Urinary bladder (tissue), 4 donors: Measurements from ENCODE around the gene NF2. TPM values are rescaled to one million over a fixed set of nuclear protein-coding genes. Genes with fewer than 3 reads are reported as not detected.

Experiments used
- DNase-seq: peaks from one replicate; pipeline ENCODE4 v3.0.0-alpha.2; 2015; ENCODE audit errors: extremely low spot score
- H3K27ac ChIP-seq: one replicate; pipeline ENCODE4 v1.5.1; 2013; ENCODE audit warnings: low read depth, mild to moderate bottlenecking, moderate library complexity
- H3K36me3 ChIP-seq: one replicate; pipeline ENCODE4 v1.6.1; 2013; ENCODE audit warnings: mild to moderate bottlenecking, moderate library complexity; ENCODE audit not compliant: insufficient read depth
- H3K4me1 ChIP-seq: one replicate; pipeline ENCODE4 v1.6.1; 2013; ENCODE audit warnings: mild to moderate bottlenecking, moderate library complexity; ENCODE audit not compliant: insufficient read depth
- H3K4me3 ChIP-seq: one replicate; pipeline ENCODE4 v1.5.1; 2013; ENCODE audit warnings: low read depth, low read length
- WGBS: extraction: QIAGEN DNeasy Blood & Tissue Kit; methylation state at CpG from one replicate; pipeline ENCODE4 v1.1.7; 2013; 5-methylcytosine and 5-hydroxymethylcytosine counted together
- polyA plus RNA-seq: library from polyadenylated mRNA; stranded (reverse); fragments of 200-250 nt; gene quantifications from one replicate; pipeline ENCODE4 v1.2.3, GENCODE V29; 2013
- total RNA-seq: library from RNA; depleted of rRNA; stranded (reverse); fragments of >200 nt; gene quantifications from one replicate; pipeline ENCODE4 v1.2.3, GENCODE V29; 2014
- donor health status: healthy with polysubstance abuse.
- donor health status: healthy.

The NF2 gene
- total and polyA plus RNA-seq, 2 donors = 10.2 to 28.9 TPM

- WGBS = 90% methylated on average over 6 of the region's 6 CpGs
- Histone ChIP-seq H3K36me3 (no peaks in the 10 kb centered on the region), H3K27ac (no peak overlapping the region), H3K4me3 (no peak overlapping the region), H3K4me1 (no peaks in the 10 kb centered on the region)
- no peak for DNase-seq
These were observed 27.6 kb downstream of the NF2 start for GRCh38 chr22:29630987-29631386.

GRCh38 chr22:29631725-29632124 lies 28.3 kb downstream of the NF2 start:
- DNase-seq = no peak
- no peak overlapping the region for H3K27ac ChIP-seq
- H3K4me1 ChIP-seq = no peaks in the 10 kb centered on the region
- H3K4me3 ChIP-seq = no peak overlapping the region
- H3K36me3 ChIP-seq = no peaks in the 10 kb centered on the region
- WGBS = 78% methylated on average over 1 of the region's 1 CpG

- WGBS = 97% methylated on average over 5 of the region's 5 CpGs
- Histone ChIP-seq H3K4me3 (no peak overlapping the region), H3K36me3 (no peaks in the 10 kb centered on the region), H3K4me1 (no peaks in the 10 kb centered on the region), H3K27ac (no peak overlapping the region)
- DNase-seq = no peak
These were observed 29.2 kb downstream of the NF2 start for GRCh38 chr22:29632672-29633071.

GRCh38 chr22:29633514-29634312 lies 30.3 kb downstream of the NF2 start:
- Histone ChIP-seq H3K27ac (no peak overlapping the region), H3K36me3 (no peaks in the 10 kb centered on the region), H3K4me3 (no peak overlapping the region), H3K4me1 (no peaks in the 10 kb centered on the region)
- WGBS = 77% methylated on average over 6 of the region's 6 CpGs
- no peak for DNase-seq

GRCh38 chr22:29634847-29635246 lies 31.4 kb downstream of the NF2 start:
- 85% methylated on average over 2 of the region's 2 CpGs for WGBS
- no peak for DNase-seq
- Histone ChIP-seq H3K4me1 (no peaks in the 10 kb centered on the region), H3K27ac (no peak overlapping the region), H3K4me3 (no peak overlapping the region), H3K36me3 (peaks cover 3% of the 10 kb centered on the region)

GRCh38 chr22:29635734-29636357 lies 32.4 kb downstream of the NF2 start:
- Histone ChIP-seq H3K36me3 (peaks cover 3% of the 10 kb centered on the region), H3K27ac (no peak overlapping the region), H3K4me3 (no peak overlapping the region), H3K4me1 (no peaks in the 10 kb centered on the region)
- no peak for DNase-seq
- 36% methylated on average over 3 of the region's 3 CpGs for WGBS

DNA sequence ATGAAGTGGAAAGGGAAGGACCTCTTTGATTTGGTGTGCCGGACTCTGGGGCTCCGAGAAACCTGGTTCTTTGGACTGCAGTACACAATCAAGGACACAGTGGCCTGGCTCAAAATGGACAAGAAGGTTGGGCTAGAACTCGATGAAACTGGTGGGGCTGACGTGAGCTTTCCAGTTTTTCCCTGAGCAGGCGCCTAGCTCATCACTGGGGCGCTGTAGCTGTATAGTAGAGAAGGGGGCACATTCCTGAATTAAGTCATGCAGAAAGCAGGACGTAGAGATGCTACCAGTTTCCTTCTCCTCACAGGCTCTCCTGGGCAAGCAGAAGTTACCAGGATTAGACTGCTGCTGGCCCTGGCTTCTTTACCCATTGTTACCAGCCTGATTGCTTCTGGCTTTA lies 33.3 kb downstream of the NF2 start:
- WGBS = 90% methylated on average over 7 of the region's 7 CpGs
- no peak overlapping the region for H3K4me3 ChIP-seq
- no peak for DNase-seq
- H3K36me3 ChIP-seq = peaks cover 3% of the 10 kb centered on the region
- no peak overlapping the region for H3K27ac ChIP-seq
- no peaks in the 10 kb centered on the region for H3K4me1 ChIP-seq

GRCh38 chr22:29637181-29637580 lies 33.7 kb downstream of the NF2 start:
- DNase-seq = no peak
- 97% methylated on average over 1 of the region's 1 CpG for WGBS
- no peak overlapping the region for H3K27ac ChIP-seq
- H3K4me1 ChIP-seq = no peaks in the 10 kb centered on the region
- H3K36me3 ChIP-seq = peaks cover 3% of the 10 kb centered on the region
- H3K4me3 ChIP-seq = no peak overlapping the region

GRCh38 chr22:29638678-29639077 lies 35.2 kb downstream of the NF2 start:
- H3K4me1 ChIP-seq = no peaks in the 10 kb centered on the region
- no peak overlapping the region for H3K27ac ChIP-seq
- 91% methylated on average over 1 of the region's 1 CpG for WGBS
- no peak overlapping the region for H3K4me3 ChIP-seq
- DNase-seq = no peak
- H3K36me3 ChIP-seq = peaks cover 3% of the 10 kb centered on the region

- Histone ChIP-seq H3K36me3 (peaks cover 3% of the 10 kb centered on the region), H3K4me1 (no peaks in the 10 kb centered on the region)
- DNase-seq = no peak
These were observed 35.7 kb downstream of the NF2 start for GRCh38 chr22:29639096-29639495.

GRCh38 chr22:29641042-29641699 lies 37.7 kb downstream of the NF2 start:
- Histone ChIP-seq H3K27ac (no peak overlapping the region), H3K4me3 (no peak overlapping the region), H3K4me1 (no peaks in the 10 kb centered on the region), H3K36me3 (peaks cover 3% of the 10 kb centered on the region)
- DNase-seq = no peak
- WGBS = 50% methylated on average over 8 of the region's 8 CpGs

More at GRCh38 chr22:29639096-29639495, 35.7 kb downstream of the NF2 start:
- Histone ChIP-seq H3K27ac (no peak overlapping the region), H3K4me3 (no peak overlapping the region)

DNA sequence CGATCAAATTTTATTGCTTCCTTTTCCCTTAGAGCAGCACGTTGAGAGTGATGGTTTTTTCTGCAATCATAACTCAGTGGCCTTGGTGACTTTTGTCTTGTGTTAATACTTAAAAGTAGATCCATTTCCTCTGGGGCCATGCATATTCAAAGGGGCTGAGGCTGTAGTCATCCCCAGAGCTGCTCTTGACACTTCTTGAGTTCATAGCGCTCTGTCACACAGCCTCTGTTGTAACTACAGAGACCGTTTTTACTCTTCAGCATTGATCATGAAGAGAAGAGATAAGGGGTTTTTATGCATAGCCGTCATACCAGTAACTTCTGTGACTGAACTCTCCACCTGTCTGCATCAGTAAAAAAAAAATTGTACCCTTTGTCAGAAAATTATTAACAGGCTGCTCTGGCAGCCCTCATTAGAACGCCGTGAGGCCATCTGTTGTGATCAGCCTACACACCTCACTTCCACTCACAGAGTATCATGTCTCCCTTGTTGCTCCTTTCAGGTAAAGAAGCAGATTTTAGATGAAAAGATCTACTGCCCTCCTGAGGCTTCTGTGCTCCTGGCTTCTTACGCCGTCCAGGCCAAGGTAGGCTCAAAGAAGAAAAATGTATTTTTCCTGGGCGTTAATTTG lies 38.4 kb downstream of the NF2 start:
- Histone ChIP-seq H3K36me3 (peaks cover 3% of the 10 kb centered on the region), H3K4me1 (no peaks in the 10 kb centered on the region), H3K4me3 (no peak overlapping the region), H3K27ac (no peak overlapping the region)
- no peak for DNase-seq
- WGBS = 73% methylated on average over 10 of the region's 10 CpGs

DNA sequence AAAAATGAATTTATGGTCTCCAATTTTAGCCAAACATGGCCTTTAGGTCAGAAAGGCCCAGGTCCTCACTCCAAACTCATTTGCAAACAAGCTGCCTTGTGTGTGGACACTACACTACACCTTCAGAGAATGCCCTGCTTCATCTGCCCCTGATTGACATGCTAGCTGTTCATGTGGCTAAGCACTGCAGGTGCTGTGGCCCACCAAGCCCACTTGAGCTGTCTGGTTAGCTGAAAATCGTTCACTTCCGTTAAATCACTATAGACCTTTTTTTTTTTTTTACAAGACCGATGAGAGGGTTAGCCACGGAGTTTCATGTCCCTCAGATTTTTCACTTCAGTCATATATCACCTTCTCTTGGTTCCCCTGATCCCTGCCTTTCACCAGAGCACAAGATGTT lies 39.3 kb downstream of the NF2 start:
- WGBS = 91% methylated on average over 4 of the region's 4 CpGs
- H3K27ac ChIP-seq = no peak overlapping the region
- no peak for DNase-seq
- no peaks in the 10 kb centered on the region for H3K4me1 ChIP-seq
- H3K36me3 ChIP-seq = peaks cover 3% of the 10 kb centered on the region
- no peak overlapping the region for H3K4me3 ChIP-seq
